ENCODE data around the gene TNFRSF1A.

- TF ChIP-seq CDX4 (CRISPR knock-in tag; IDR thresholded peaks at IDR 0.05; ENCODE audit: borderline replicate concordance) (no peak), CTCF (IDR thresholded peaks at IDR 0.05) (no peak), E2F1 (CRISPR knock-in tag; IDR thresholded peaks at IDR 0.05) (no peak)
Observed at GRCh38 chr12:6370576-6370935, 28.7 kb upstream of the TNFRSF1A start.
